Brain microvascular endothelial cell (primary cell): Measurements from ENCODE around the gene NEGR1.

Experiments used
- DNase-seq: peaks from one replicate; pipeline ENCODE4 v3.0.0-alpha.2; 2020
- H3K27ac ChIP-seq: fragments of 250-450 bp; sonication (Bioruptor Pico); 2 replicates; pipeline ENCODE4 v1.5.1; 2020; ENCODE audit warnings: mild to moderate bottlenecking, moderate library complexity
- H3K27me3 ChIP-seq: fragments of 250-450 bp; sonication (Bioruptor Pico); replicated peaks from 2 replicates; pipeline ENCODE4 v1.5.1; 2020; ENCODE audit warnings: mild to moderate bottlenecking
- H3K36me3 ChIP-seq: fragments of 250-450 bp; sonication (Bioruptor Pico); replicated peaks from 2 replicates; pipeline ENCODE4 v1.5.1; 2020; ENCODE audit warnings: mild to moderate bottlenecking
- H3K4me3 ChIP-seq: 2 replicates; pipeline ENCODE4 v1.5.1; 2011; ENCODE audit warnings: low read depth, mild to moderate bottlenecking, control low read depth, low read length, moderate library complexity
- CTCF ChIP-seq: IDR thresholded peaks from 2 replicates; pipeline ENCODE4 v1.5.1; 2011; ENCODE audit warnings: low read depth, mild to moderate bottlenecking, moderate library complexity, low read length, control low read depth, inconsistent platforms; ENCODE audit errors: missing control alignments
- in situ Hi-C: cut with HindIII; loops from 2 replicates; pipeline ENCODE4 v1.10.0; 2017; ENCODE audit warnings: low sequenced_read_pairs, low pct_ligation_motif_present

Gene NEGR1

GRCh38 chr1:71857862-71858261 lies 424.5 kb downstream of the NEGR1 start:
- H3K27me3 ChIP-seq = no peaks in the 10 kb centered on the region
- H3K27ac ChIP-seq = no peak overlapping the region
- no peak for TF ChIP-seq CTCF
- no peak for DNase-seq
- H3K4me3 ChIP-seq = no peak overlapping the region
- in situ Hi-C loops = no loop called here
- H3K36me3 ChIP-seq = no peaks in the 10 kb centered on the region

- no peak for DNase-seq
- no peak for TF ChIP-seq CTCF
- no peak overlapping the region for H3K4me3 ChIP-seq
- in situ Hi-C loops = no loop called here
- H3K36me3 ChIP-seq = no peaks in the 10 kb centered on the region
- no peaks in the 10 kb centered on the region for H3K27me3 ChIP-seq
- no peak overlapping the region for H3K27ac ChIP-seq
These were observed 429.0 kb downstream of the NEGR1 start for GRCh38 chr1:71853360-71853759.

GRCh38 chr1:71850936-71851335 lies 431.4 kb downstream of the NEGR1 start:
- in situ Hi-C loops = no loop called here
- no peak overlapping the region for H3K4me3 ChIP-seq
- no peak overlapping the region for H3K27ac ChIP-seq
- H3K27me3 ChIP-seq = no peaks in the 10 kb centered on the region
- no peak for DNase-seq
- H3K36me3 ChIP-seq = no peaks in the 10 kb centered on the region
- TF ChIP-seq CTCF = no peak

- no peaks in the 10 kb centered on the region for H3K36me3 ChIP-seq
- no peak for TF ChIP-seq CTCF
- no peak for DNase-seq
- no peak overlapping the region for H3K27ac ChIP-seq
- in situ Hi-C loops = no loop called here
- H3K27me3 ChIP-seq = no peaks in the 10 kb centered on the region
- H3K4me3 ChIP-seq = no peak overlapping the region
These were observed 431.8 kb downstream of the NEGR1 start for GRCh38 chr1:71850515-71850914.

- H3K4me3 ChIP-seq = no peak overlapping the region
- DNase-seq = no peak
- no peak for TF ChIP-seq CTCF
- H3K27ac ChIP-seq = no peak overlapping the region
- in situ Hi-C loops = no loop called here
- no peaks in the 10 kb centered on the region for H3K36me3 ChIP-seq
- H3K27me3 ChIP-seq = no peaks in the 10 kb centered on the region
These were observed 439.3 kb downstream of the NEGR1 start for GRCh38 chr1:71843012-71843411.

- Histone ChIP-seq H3K27me3 (no peaks in the 10 kb centered on the region), H3K27ac (no peak overlapping the region), H3K4me3 (no peak overlapping the region), H3K36me3 (no peaks in the 10 kb centered on the region)
- TF ChIP-seq CTCF = no peak
- in situ Hi-C loops = no loop called here
- no peak for DNase-seq
These were observed 442.5 kb downstream of the NEGR1 start for GRCh38 chr1:71839876-71840275.
